ENCODE data around the gene EXOC6.

The EXOC6 gene

GRCh38 chr10:93080350-93081046 is 232.2 kb downstream of the EXOC6 start:
- no peak for TF ChIP-seq ZNF366 (tag by site-specific recombination; conservative IDR thresholded peaks at IDR 0.05)
- no peak for TF ChIP-seq GLIS2 (tag by site-specific recombination; IDR thresholded peaks at IDR 0.05)
- no peak for TF ChIP-seq ZNF175 (tag by site-specific recombination; IDR thresholded peaks at IDR 0.05)
- peak; percentile 84 for TF ChIP-seq ZNF654 (tag by site-specific recombination; IDR thresholded peaks at IDR 0.05; ENCODE audit: low read depth)
- TF ChIP-seq ZNF629 (tag by site-specific recombination; IDR thresholded peaks at IDR 0.05) = no peak
- no peak for TF ChIP-seq ZNF701 (tag by site-specific recombination; IDR thresholded peaks at IDR 0.05)
- TF ChIP-seq CTCF (tag by site-specific recombination; IDR thresholded peaks at IDR 0.05) = peak; percentile 54; the same call in 1 of the 2 replicates
- 0 out of 2 replicates have a peak, but pooled peaks have one; percentile 43 for TF ChIP-seq ZSCAN30 (tag by site-specific recombination; IDR thresholded peaks at IDR 0.05)
- H3K9me3 ChIP-seq (ENCODE audit: control insufficient read depth, insufficient read depth, low read depth, low read length) = no peaks in the 10 kb centered on the region
- H3K4me1 ChIP-seq (ENCODE audit: control insufficient read depth, insufficient read depth, low read length) = no peaks in the 10 kb centered on the region; the same call in none of the 2 replicates
- no peak overlapping the region for H3K27ac ChIP-seq (ENCODE audit: extremely low read depth, low read depth, low read length)
- no peaks in the 10 kb centered on the region for H3K36me3 ChIP-seq (ENCODE audit: control insufficient read depth in 2 of 2, insufficient read depth in 1 of 2, low read length in 2 of 2)
- ChIA-PET CTCF (interaction anchor here (0.6 to 4.2 kb wide), 55 partner anchors 8 to 1415 kb away, joined by 3 to 36 read pairs (median 4); partner anchors contain the start of gene FRA10AC1), POLR2A (no interaction called here)
- H3K4me3 ChIP-seq (ENCODE audit: low read depth, low read length) = no peak overlapping the region

- H3K9me3 ChIP-seq (ENCODE audit: control insufficient read depth, insufficient read depth, low read depth, low read length) = no peaks in the 10 kb centered on the region
- CTCF ChIA-PET = interaction anchor here (0.6 to 4.2 kb wide), 9 partner anchors 8 to 1414 kb away, joined by 3 to 36 read pairs (median 10); no protein-coding TSS in a partner anchor
- H3K4me1 ChIP-seq (ENCODE audit: control insufficient read depth, insufficient read depth, low read length) = no peaks in the 10 kb centered on the region; the same call in none of the 2 replicates
- H3K27ac ChIP-seq (ENCODE audit: extremely low read depth, low read depth, low read length) = no peak overlapping the region
- no peaks in the 10 kb centered on the region for H3K36me3 ChIP-seq (ENCODE audit: control insufficient read depth in 2 of 2, insufficient read depth in 1 of 2, low read length in 2 of 2)
- TF ChIP-seq ZNF324 (tag by site-specific recombination; IDR thresholded peaks at IDR 0.05) (no peak), ZNF138 (tag by site-specific recombination; IDR thresholded peaks at IDR 0.05; ENCODE audit: borderline replicate concordance) (no peak), SCRT2 (tag by site-specific recombination; IDR thresholded peaks at IDR 0.05) (no peak), ZNF555 (tag by site-specific recombination; conservative IDR thresholded peaks at IDR 0.05) (no peak), ZNF658 (tag by site-specific recombination; IDR thresholded peaks at IDR 0.05) (no peak), GLI2 (tag by site-specific recombination; IDR thresholded peaks at IDR 0.05; ENCODE audit: borderline replicate concordance, low read depth) (no peak), ZSCAN30 (tag by site-specific recombination; IDR thresholded peaks at IDR 0.05) (no peak), ZNF350 (tag by site-specific recombination; IDR thresholded peaks at IDR 0.05) (no peak), TRIM28 (IDR thresholded peaks at IDR 0.05; ENCODE audit: borderline replicate concordance, low read length) (no peak)
- no peak overlapping the region for H3K4me3 ChIP-seq (ENCODE audit: low read depth, low read length)
- POLR2A ChIA-PET = no interaction called here
These were observed 233.0 kb downstream of the EXOC6 start for GRCh38 chr10:93081318-93081717.

GRCh38 chr10:93081834-93082233 is 233.5 kb downstream of the EXOC6 start:
- Histone ChIP-seq H3K27ac (ENCODE audit: extremely low read depth, low read depth, low read length) (no peak overlapping the region), H3K4me3 (ENCODE audit: low read depth, low read length) (no peak overlapping the region), H3K36me3 (ENCODE audit: control insufficient read depth in 2 of 2, insufficient read depth in 1 of 2, low read length in 2 of 2) (no peaks in the 10 kb centered on the region), H3K9me3 (ENCODE audit: control insufficient read depth, insufficient read depth, low read depth, low read length) (no peaks in the 10 kb centered on the region), H3K4me1 (ENCODE audit: control insufficient read depth, insufficient read depth, low read length) (no peaks in the 10 kb centered on the region; the same call in none of the 2 replicates)
- POLR2A ChIA-PET = no interaction called here
- CTCF ChIA-PET = interaction anchor here (0.7 to 4.2 kb wide), 6 partner anchors 34 to 276 kb away, joined by 3 to 36 read pairs (median 4); no protein-coding TSS in a partner anchor
- TF ChIP-seq ZNF184 (tag by site-specific recombination; IDR thresholded peaks at IDR 0.05) (no peak), ZNF26 (tag by site-specific recombination; IDR thresholded peaks at IDR 0.05) (no peak)

Measured in HEK293 (cell line).